Measurements from ENCODE around the gene PGGHG. TPM values are rescaled to one million over a fixed set of nuclear protein-coding genes. Genes with fewer than 3 reads are reported as not detected.
"Not testable (repeated sequence)": the region's sequence is repeated elsewhere in the genome, so short reads cannot be mapped to it uniquely, and the experiment has no call there.

The PGGHG gene
- polyA plus RNA-seq, 2 donors, result 10.3 to 38.9 TPM

DNA sequence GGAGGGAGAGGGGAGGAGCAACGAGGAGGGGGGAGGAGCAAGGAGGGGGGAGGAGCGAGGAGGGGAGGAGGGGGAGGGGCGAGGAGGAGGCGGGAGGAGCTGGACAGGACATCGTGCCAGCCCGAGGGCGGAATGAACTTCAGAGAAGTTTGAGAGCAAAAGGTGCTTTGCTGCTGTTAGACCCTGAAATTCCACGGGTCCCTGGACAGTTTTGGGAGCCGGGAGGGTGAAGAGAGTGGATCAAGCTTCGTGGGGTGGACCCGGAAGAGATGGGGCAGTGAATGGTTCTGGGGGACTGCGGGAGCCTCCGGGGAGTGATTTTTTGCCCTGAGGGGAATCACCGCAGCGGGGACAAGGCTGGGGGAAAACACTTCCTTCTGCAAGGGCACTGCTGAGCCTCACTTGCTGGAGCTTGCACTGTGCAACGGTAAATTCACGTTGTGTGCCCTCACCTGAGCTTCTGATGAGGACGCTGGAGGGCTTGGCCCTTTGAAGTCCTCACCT is 21.4 kb upstream of the PGGHG start:
- Histone ChIP-seq H3K36me3 (ENCODE audit: control insufficient read depth in 2 of 2, insufficient read depth in 2 of 2, low read length in 1 of 2) (no peaks in the 10 kb centered on the region), H3K4me3 (ENCODE audit: low read depth in 1 of 2, low read length in 2 of 2) (peak overlapping the region in 1 of 2 donors; percentile 38), H3K4me1 (ENCODE audit: control insufficient read depth in 2 of 2, insufficient read depth in 2 of 2, low read length in 1 of 2) (peaks cover 0 to 6% of the 10 kb centered on the region in 2 donors), H3K9me3 (ENCODE audit: control insufficient read depth in 2 of 2, insufficient read depth in 1 of 2, low read depth in 1 of 2, low read length in 1 of 2) (no peaks in the 10 kb centered on the region), H3K27me3 (ENCODE audit: control insufficient read depth in 1 of 2, insufficient read depth in 2 of 2, low read length in 2 of 2) (no peaks in the 10 kb centered on the region), H3K27ac (ENCODE audit: low read depth in 2 of 2, low read length in 1 of 2) (peak overlapping the region; percentile 53 to 81)
- 31 to 37% methylated on average over 15 to 18 of the region's 18 CpGs for WGBS, 2 donors

GRCh38 chr11:268716-269145 is 20.2 kb upstream of the PGGHG start:
- peak overlapping the region; percentile 54 to 81 for H3K27ac ChIP-seq (ENCODE audit: low read depth in 2 of 2, low read length in 1 of 2)
- H3K4me1 ChIP-seq (ENCODE audit: control insufficient read depth in 2 of 2, insufficient read depth in 2 of 2, low read length in 1 of 2); H3K4me3 ChIP-seq (ENCODE audit: low read depth in 1 of 2, low read length in 2 of 2); H3K36me3 ChIP-seq (ENCODE audit: control insufficient read depth in 2 of 2, insufficient read depth in 2 of 2, low read length in 1 of 2); H3K9me3 ChIP-seq (ENCODE audit: control insufficient read depth in 2 of 2, insufficient read depth in 1 of 2, low read depth in 1 of 2, low read length in 1 of 2); H3K27me3 ChIP-seq (ENCODE audit: control insufficient read depth in 1 of 2, insufficient read depth in 2 of 2, low read length in 2 of 2): not testable (repeated sequence)
- 44 to 51% methylated on average over 15 to 16 of the region's 16 CpGs for WGBS, 2 donors

GRCh38 chr11:269146-269890 is 19.6 kb upstream of the PGGHG start:
- 47 to 57% methylated on average over 21 of the region's 21 CpGs for WGBS, 2 donors
- Histone ChIP-seq H3K27me3 (ENCODE audit: control insufficient read depth in 1 of 2, insufficient read depth in 2 of 2, low read length in 2 of 2) (no peaks in the 10 kb centered on the region), H3K4me1 (ENCODE audit: control insufficient read depth in 2 of 2, insufficient read depth in 2 of 2, low read length in 1 of 2) (peaks cover 0 to 6% of the 10 kb centered on the region in 2 donors), H3K27ac (ENCODE audit: low read depth in 2 of 2, low read length in 1 of 2) (peak overlapping the region; percentile 1 to 67), H3K9me3 (ENCODE audit: control insufficient read depth in 2 of 2, insufficient read depth in 1 of 2, low read depth in 1 of 2, low read length in 1 of 2) (no peaks in the 10 kb centered on the region), H3K4me3 (ENCODE audit: low read depth in 1 of 2, low read length in 2 of 2) (no peak overlapping the region), H3K36me3 (ENCODE audit: control insufficient read depth in 2 of 2, insufficient read depth in 2 of 2, low read length in 1 of 2) (no peaks in the 10 kb centered on the region)

DNA sequence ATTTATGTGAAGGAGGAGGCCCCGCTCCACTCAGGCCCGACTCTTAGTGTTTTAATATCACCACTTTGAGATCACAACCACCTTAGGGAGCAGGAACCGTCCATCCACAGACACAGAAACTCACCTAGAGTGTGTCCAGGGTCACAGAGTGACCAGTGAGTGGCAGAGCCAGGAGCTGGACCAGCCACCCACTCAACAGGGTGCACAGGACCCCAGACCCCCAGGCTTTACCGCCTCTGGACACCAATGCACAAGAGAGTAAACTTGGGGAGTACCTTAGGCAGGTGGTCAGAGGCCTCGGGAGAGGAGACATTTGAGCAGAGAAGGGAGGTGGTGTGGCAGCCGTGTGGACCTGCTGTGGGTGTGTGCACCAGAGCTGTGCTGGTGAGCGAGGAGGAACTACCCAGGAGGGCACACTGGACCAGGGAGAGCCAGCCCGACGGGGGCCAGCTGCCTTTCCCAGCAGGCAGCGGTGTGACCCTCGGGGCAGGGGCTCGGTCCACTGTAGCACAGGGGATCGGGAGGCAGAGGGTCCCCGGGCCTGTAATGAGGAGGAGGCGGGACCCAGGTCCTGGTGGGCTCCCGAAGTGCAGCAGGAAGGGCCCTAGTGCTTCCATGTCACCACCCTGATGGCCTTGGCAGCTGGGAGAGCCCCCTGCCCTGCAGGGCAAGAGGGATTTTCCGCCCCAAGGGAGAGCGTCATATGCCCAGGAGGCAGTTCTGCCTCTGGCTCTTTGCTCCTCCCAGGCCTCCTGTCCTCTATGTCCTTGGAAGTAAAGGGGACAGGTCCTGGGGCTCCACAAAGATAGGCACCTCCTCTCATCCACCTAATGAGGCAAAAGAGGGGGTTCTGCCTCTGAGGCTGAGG is 18.2 kb upstream of the PGGHG start:
- WGBS, 2 donors, result 76 to 88% methylated on average over 18 of the region's 18 CpGs
- peaks cover 0 to 6% of the 10 kb centered on the region in 2 donors for H3K4me1 ChIP-seq (ENCODE audit: control insufficient read depth in 2 of 2, insufficient read depth in 2 of 2, low read length in 1 of 2)
- no peaks in the 10 kb centered on the region for H3K36me3 ChIP-seq (ENCODE audit: control insufficient read depth in 2 of 2, insufficient read depth in 2 of 2, low read length in 1 of 2)
- no peaks in the 10 kb centered on the region for H3K27me3 ChIP-seq (ENCODE audit: control insufficient read depth in 1 of 2, insufficient read depth in 2 of 2, low read length in 2 of 2)
- peak overlapping the region in 1 of 2 donors; percentile 16 for H3K27ac ChIP-seq (ENCODE audit: low read depth in 2 of 2, low read length in 1 of 2)
- H3K4me3 ChIP-seq (ENCODE audit: low read depth in 1 of 2, low read length in 2 of 2), result no peak overlapping the region
- H3K9me3 ChIP-seq (ENCODE audit: control insufficient read depth in 2 of 2, insufficient read depth in 1 of 2, low read depth in 1 of 2, low read length in 1 of 2), result no peaks in the 10 kb centered on the region

DNA sequence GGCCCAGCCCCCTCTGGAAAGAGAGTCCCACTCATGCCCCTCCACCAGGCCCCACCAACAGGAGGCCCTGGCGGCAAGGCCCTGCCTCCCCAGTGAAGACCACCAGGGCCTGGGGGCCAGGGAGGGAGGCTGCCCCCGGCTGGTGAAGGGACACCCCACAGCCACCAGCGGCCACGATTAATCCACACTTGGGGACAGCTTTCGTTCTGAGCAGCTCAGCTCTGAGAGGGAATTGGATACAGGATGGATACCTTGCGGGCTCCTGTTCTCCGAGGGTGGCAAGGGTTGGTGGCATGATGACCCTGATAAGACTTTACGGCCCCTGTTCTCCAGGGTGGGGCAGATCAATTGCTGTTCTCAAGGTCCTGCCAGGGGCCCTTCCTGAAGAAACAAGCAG is 17.6 kb upstream of the PGGHG start:
- H3K27ac ChIP-seq (ENCODE audit: low read depth in 2 of 2, low read length in 1 of 2), result no peak overlapping the region
- H3K27me3 ChIP-seq (ENCODE audit: control insufficient read depth in 1 of 2, insufficient read depth in 2 of 2, low read length in 2 of 2), result no peaks in the 10 kb centered on the region
- H3K4me1 ChIP-seq (ENCODE audit: control insufficient read depth in 2 of 2, insufficient read depth in 2 of 2, low read length in 1 of 2), result peaks cover 0 to 6% of the 10 kb centered on the region in 2 donors
- H3K4me3 ChIP-seq (ENCODE audit: low read depth in 1 of 2, low read length in 2 of 2), result no peak overlapping the region
- H3K9me3 ChIP-seq (ENCODE audit: control insufficient read depth in 2 of 2, insufficient read depth in 1 of 2, low read depth in 1 of 2, low read length in 1 of 2), result no peaks in the 10 kb centered on the region
- no peaks in the 10 kb centered on the region for H3K36me3 ChIP-seq (ENCODE audit: control insufficient read depth in 2 of 2, insufficient read depth in 2 of 2, low read length in 1 of 2)
- 78 to 88% methylated on average over 8 of the region's 8 CpGs for WGBS, 2 donors

- Histone ChIP-seq H3K27me3 (ENCODE audit: control insufficient read depth in 1 of 2, insufficient read depth in 2 of 2, low read length in 2 of 2) (no peaks in the 10 kb centered on the region), H3K27ac (ENCODE audit: low read depth in 2 of 2, low read length in 1 of 2) (no peak overlapping the region), H3K9me3 (ENCODE audit: control insufficient read depth in 2 of 2, insufficient read depth in 1 of 2, low read depth in 1 of 2, low read length in 1 of 2) (no peaks in the 10 kb centered on the region), H3K36me3 (ENCODE audit: control insufficient read depth in 2 of 2, insufficient read depth in 2 of 2, low read length in 1 of 2) (no peaks in the 10 kb centered on the region), H3K4me1 (ENCODE audit: control insufficient read depth in 2 of 2, insufficient read depth in 2 of 2, low read length in 1 of 2) (peaks cover 0 to 6% of the 10 kb centered on the region in 2 donors), H3K4me3 (ENCODE audit: low read depth in 1 of 2, low read length in 2 of 2) (no peak overlapping the region)
- WGBS, 2 donors, result 82 to 86% methylated on average over 22 of the region's 22 CpGs
These were observed 16.6 kb upstream of the PGGHG start for GRCh38 chr11:272195-272930.

GRCh38 chr11:272931-273198 is 16.1 kb upstream of the PGGHG start:
- H3K4me3 ChIP-seq (ENCODE audit: low read depth in 1 of 2, low read length in 2 of 2), result no peak overlapping the region
- WGBS, 2 donors, result 89 to 95% methylated on average over 6 of the region's 6 CpGs
- H3K4me1 ChIP-seq (ENCODE audit: control insufficient read depth in 2 of 2, insufficient read depth in 2 of 2, low read length in 1 of 2), result peaks cover 0 to 4% of the 10 kb centered on the region in 2 donors
- H3K36me3 ChIP-seq (ENCODE audit: control insufficient read depth in 2 of 2, insufficient read depth in 2 of 2, low read length in 1 of 2), result no peaks in the 10 kb centered on the region
- no peaks in the 10 kb centered on the region for H3K9me3 ChIP-seq (ENCODE audit: control insufficient read depth in 2 of 2, insufficient read depth in 1 of 2, low read depth in 1 of 2, low read length in 1 of 2)
- H3K27me3 ChIP-seq (ENCODE audit: control insufficient read depth in 1 of 2, insufficient read depth in 2 of 2, low read length in 2 of 2), result peaks cover 0 to under 1% of the 10 kb centered on the region in 2 donors
- no peak overlapping the region for H3K27ac ChIP-seq (ENCODE audit: low read depth in 2 of 2, low read length in 1 of 2)

- no peaks in the 10 kb centered on the region for H3K36me3 ChIP-seq (ENCODE audit: control insufficient read depth in 2 of 2, insufficient read depth in 2 of 2, low read length in 1 of 2)
- peaks cover 0 to 18% of the 10 kb centered on the region in 2 donors for H3K27me3 ChIP-seq (ENCODE audit: control insufficient read depth in 1 of 2, insufficient read depth in 2 of 2, low read length in 2 of 2)
- peaks cover 4 to 18% of the 10 kb centered on the region in 2 donors for H3K4me1 ChIP-seq (ENCODE audit: control insufficient read depth in 2 of 2, insufficient read depth in 2 of 2, low read length in 1 of 2)
- H3K9me3 ChIP-seq (ENCODE audit: control insufficient read depth in 2 of 2, insufficient read depth in 1 of 2, low read depth in 1 of 2, low read length in 1 of 2), result no peaks in the 10 kb centered on the region
- no peak overlapping the region for H3K4me3 ChIP-seq (ENCODE audit: low read depth in 1 of 2, low read length in 2 of 2)
- H3K27ac ChIP-seq (ENCODE audit: low read depth in 2 of 2, low read length in 1 of 2), result no peak overlapping the region
These were observed 12.7 kb upstream of the PGGHG start for GRCh38 chr11:276219-276618.

All from esophagus (tissue), 2 donors.